ENCODE results near the gene AGBL2.
"Not testable (repeated sequence)": the region's sequence is repeated elsewhere in the genome, so short reads cannot be mapped to it uniquely, and the experiment has no call there.

GRCh38 chr11:47664936-47665335 is 50.2 kb downstream of the AGBL2 start:
- TF ChIP-seq POLR2AphosphoS5 (IDR thresholded peaks at IDR 0.05; ENCODE audit: insufficient read depth, low read depth, low read length); CTCF (IDR thresholded peaks at IDR 0.05; ENCODE audit: extremely low read depth in 1 of 2, insufficient read depth in 1 of 2, low read depth in 1 of 2, low read length in 2 of 2); EZH2 (IDR thresholded peaks at IDR 0.05; ENCODE audit: borderline replicate concordance, low read depth, low read length, severe bottlenecking); POLR2A (IDR thresholded peaks at IDR 0.05; ENCODE audit: low read depth, low read length); MYC (IDR thresholded peaks at IDR 0.05; ENCODE audit: low read depth, low read length); GATA2 (IDR thresholded peaks at IDR 0.05; ENCODE audit: insufficient read depth, insufficient read length, low read depth, low read length): not testable (repeated sequence)
- peak; percentile 10 for TF ChIP-seq FOS (IDR thresholded peaks at IDR 0.05; ENCODE audit: borderline replicate concordance, insufficient read depth, low read length)
- TF ChIP-seq, protein P1, sequence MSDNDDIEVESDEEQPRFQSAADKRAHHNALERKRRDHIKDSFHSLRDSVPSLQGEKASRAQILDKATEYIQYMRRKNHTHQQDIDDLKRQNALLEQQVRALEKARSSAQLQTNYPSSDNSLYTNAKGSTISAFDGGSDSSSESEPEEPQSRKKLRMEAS (IDR thresholded peaks at IDR 0.05; ENCODE audit: insufficient read depth, insufficient read length), result not testable (repeated sequence)
